DOHH2 (cell line): ENCODE data around the gene FDXR.

Source experiments
- CTCF ChIP-seq: fragments of 200-600 bp; sonication (generic); IDR thresholded peaks from one replicate; pipeline ENCODE4 v1.5.1; 2014; ENCODE audit warnings: antibody characterized with exemption, mild to moderate bottlenecking, low read depth, low read length; ENCODE audit not compliant: poor library complexity, severe bottlenecking
- EZH2phosphoT487 ChIP-seq: fragments of 200-600 bp; sonication (generic); IDR thresholded peaks from 2 replicates; pipeline ENCODE4 v1.6.1; 2017; ENCODE audit warnings: borderline replicate concordance, mild to moderate bottlenecking, antibody characterized with exemption, low read length, moderate library complexity, mixed read lengths

DNA sequence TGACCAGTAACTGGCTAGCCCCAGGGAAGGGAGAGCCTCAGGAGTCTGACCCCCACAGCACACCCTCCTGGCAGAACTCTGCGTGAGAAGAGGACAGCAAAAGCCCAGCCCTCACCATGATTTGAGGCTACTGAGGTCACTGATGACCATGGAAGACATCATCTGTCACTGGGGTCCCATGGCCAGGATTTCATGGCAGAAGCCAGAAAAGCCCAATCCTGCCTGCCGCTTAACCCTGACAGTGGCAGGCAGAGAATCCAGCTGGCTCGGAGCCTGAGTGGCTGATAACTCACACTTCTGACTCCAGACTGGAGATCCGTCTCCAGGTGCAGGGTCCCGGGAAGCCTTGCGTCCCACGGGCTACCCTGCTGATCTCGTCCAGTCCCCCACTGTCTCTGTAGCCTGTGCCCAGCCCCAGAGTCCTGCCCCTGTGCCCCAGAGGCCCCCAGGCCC lies 30.6 kb downstream of the FDXR start:
- no peak for TF ChIP-seq CTCF
- no peak for TF ChIP-seq EZH2phosphoT487
